ENCODE measurements around the gene ALDOC. TPM values are rescaled to one million over a fixed set of nuclear protein-coding genes. Genes with fewer than 3 reads are reported as not detected.
"Not testable (repeated sequence)": the region's sequence is repeated elsewhere in the genome, so short reads cannot be mapped to it uniquely, and the experiment has no call there.

Gene ALDOC
- total and polyA plus RNA-seq, 4 donors: 40.1 to 131 (median 94.8) TPM

DNA sequence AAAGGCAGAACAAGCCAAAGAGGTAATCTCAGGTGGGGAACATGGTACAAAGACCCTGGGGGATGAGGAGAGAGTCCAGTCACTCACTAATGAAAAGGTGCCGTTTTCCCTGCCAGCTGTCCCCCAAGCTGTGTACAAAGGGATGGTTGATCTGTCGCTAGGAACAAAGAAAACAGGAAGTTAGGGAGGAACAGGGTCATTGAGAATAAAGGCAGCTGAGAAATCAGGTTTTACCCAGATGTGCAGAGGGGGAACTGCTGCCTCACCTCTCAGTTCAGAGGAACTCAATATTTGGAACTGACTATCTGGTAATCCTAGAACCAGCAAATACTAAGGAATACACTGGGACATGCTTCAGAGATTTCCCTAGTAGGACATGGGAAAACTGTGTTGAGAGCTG, 35.8 kb upstream of the ALDOC start (continued):
- TF ChIP-seq, protein P1, sequence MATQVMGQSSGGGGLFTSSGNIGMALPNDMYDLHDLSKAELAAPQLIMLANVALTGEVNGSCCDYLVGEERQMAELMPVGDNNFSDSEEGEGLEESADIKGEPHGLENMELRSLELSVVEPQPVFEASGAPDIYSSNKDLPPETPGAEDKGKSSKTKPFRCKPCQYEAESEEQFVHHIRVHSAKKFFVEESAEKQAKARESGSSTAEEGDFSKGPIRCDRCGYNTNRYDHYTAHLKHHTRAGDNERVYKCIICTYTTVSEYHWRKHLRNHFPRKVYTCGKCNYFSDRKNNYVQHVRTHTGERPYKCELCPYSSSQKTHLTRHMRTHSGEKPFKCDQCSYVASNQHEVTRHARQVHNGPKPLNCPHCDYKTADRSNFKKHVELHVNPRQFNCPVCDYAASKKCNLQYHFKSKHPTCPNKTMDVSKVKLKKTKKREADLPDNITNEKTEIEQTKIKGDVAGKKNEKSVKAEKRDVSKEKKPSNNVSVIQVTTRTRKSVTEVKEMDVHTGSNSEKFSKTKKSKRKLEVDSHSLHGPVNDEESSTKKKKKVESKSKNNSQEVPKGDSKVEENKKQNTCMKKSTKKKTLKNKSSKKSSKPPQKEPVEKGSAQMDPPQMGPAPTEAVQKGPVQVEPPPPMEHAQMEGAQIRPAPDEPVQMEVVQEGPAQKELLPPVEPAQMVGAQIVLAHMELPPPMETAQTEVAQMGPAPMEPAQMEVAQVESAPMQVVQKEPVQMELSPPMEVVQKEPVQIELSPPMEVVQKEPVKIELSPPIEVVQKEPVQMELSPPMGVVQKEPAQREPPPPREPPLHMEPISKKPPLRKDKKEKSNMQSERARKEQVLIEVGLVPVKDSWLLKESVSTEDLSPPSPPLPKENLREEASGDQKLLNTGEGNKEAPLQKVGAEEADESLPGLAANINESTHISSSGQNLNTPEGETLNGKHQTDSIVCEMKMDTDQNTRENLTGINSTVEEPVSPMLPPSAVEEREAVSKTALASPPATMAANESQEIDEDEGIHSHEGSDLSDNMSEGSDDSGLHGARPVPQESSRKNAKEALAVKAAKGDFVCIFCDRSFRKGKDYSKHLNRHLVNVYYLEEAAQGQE (IDR thresholded peaks at IDR 0.05): no peak

DNA sequence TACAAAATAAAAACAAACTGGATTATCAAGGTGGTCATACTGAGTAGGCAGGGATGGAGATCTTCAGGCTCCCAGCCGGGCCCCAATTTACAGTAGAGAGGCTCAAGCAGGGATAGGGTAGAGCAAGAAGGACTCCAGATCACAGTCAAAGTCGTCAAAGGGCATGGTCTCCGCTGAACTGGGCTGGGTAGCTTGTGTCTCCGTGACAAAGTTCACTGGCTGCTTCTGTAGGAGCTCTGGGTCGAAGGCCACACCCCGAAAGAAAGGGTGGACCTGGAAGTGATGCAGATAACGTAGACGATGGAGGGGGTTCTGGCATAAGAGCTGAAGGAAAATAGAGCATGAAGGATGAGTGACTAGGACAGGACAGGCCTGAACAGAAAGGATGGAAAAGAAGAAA, 33.7 kb upstream of the ALDOC start:
- Histone ChIP-seq H3K4me1 (ENCODE audit: control insufficient read depth in 4 of 4, insufficient read depth in 4 of 4, low read length in 3 of 4) (no peaks in the 10 kb centered on the region), H3K9ac (ENCODE audit: low read depth in 1 of 2, low read length in 2 of 2) (no peak overlapping the region), H3K27ac (ENCODE audit: low read depth in 1 of 2, low read length in 2 of 2) (no peak overlapping the region), H3K27me3 (ENCODE audit: control insufficient read depth in 4 of 4, insufficient read depth in 4 of 4, low read length in 3 of 4) (no peaks in the 10 kb centered on the region), H3K9me3 (ENCODE audit: control insufficient read depth in 4 of 4, low read length in 3 of 4) (no peaks in the 10 kb centered on the region), H3K36me3 (ENCODE audit: control insufficient read depth in 4 of 4, insufficient read depth in 3 of 4, low read depth in 1 of 4, low read length in 3 of 4) (peaks cover 9 to 34% (median 16%) of the 10 kb centered on the region in 4 donors), H3K4me3 (ENCODE audit: low read depth in 1 of 3, low read length in 3 of 3) (no peak overlapping the region)
- WGBS: 73% methylated on average over 8 of the region's 8 CpGs
- no peak for TF ChIP-seq SP1 (IDR thresholded peaks at IDR 0.05)
- no peak for DNase-seq (ENCODE audit: low spot score)

- H3K9ac ChIP-seq (ENCODE audit: low read depth in 1 of 2, low read length in 2 of 2); H3K27ac ChIP-seq (ENCODE audit: low read depth in 1 of 2, low read length in 2 of 2); DNase-seq (ENCODE audit: low spot score); H3K4me1 ChIP-seq (ENCODE audit: control insufficient read depth in 4 of 4, insufficient read depth in 4 of 4, low read length in 3 of 4); H3K9me3 ChIP-seq (ENCODE audit: control insufficient read depth in 4 of 4, low read length in 3 of 4); H3K27me3 ChIP-seq (ENCODE audit: control insufficient read depth in 4 of 4, insufficient read depth in 4 of 4, low read length in 3 of 4); H3K4me3 ChIP-seq (ENCODE audit: low read depth in 1 of 3, low read length in 3 of 3); H3K36me3 ChIP-seq (ENCODE audit: control insufficient read depth in 4 of 4, insufficient read depth in 3 of 4, low read depth in 1 of 4, low read length in 3 of 4): not testable (repeated sequence)
- WGBS: 96% methylated on average over 31 of the region's 31 CpGs
Observed at GRCh38 chr17:28604031-28604430, 27.3 kb upstream of the ALDOC start.

- TF ChIP-seq, protein P2, sequence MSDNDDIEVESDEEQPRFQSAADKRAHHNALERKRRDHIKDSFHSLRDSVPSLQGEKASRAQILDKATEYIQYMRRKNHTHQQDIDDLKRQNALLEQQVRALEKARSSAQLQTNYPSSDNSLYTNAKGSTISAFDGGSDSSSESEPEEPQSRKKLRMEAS (IDR thresholded peaks at IDR 0.05): no peak
- TF ChIP-seq TAF1 (conservative IDR thresholded peaks at IDR 0.05) (peak; percentile 57), RAD21 (IDR thresholded peaks at IDR 0.05) (peak in 1 of 2 donors; percentile 4), YY1 (IDR thresholded peaks at IDR 0.05) (peak; percentile 27), JUND (IDR thresholded peaks at IDR 0.05) (no peak), SP1 (IDR thresholded peaks at IDR 0.05) (no peak), FOXA2 (IDR thresholded peaks at IDR 0.05) (no peak), HNF4A (conservative IDR thresholded peaks at IDR 0.05) (no peak), GABPA (IDR thresholded peaks at IDR 0.05 in 1 of 2, conservative IDR thresholded peaks at IDR 0.05 in 1 of 2) (peak in 1 of 2 donors; percentile 1)
- TF ChIP-seq, protein P3, sequence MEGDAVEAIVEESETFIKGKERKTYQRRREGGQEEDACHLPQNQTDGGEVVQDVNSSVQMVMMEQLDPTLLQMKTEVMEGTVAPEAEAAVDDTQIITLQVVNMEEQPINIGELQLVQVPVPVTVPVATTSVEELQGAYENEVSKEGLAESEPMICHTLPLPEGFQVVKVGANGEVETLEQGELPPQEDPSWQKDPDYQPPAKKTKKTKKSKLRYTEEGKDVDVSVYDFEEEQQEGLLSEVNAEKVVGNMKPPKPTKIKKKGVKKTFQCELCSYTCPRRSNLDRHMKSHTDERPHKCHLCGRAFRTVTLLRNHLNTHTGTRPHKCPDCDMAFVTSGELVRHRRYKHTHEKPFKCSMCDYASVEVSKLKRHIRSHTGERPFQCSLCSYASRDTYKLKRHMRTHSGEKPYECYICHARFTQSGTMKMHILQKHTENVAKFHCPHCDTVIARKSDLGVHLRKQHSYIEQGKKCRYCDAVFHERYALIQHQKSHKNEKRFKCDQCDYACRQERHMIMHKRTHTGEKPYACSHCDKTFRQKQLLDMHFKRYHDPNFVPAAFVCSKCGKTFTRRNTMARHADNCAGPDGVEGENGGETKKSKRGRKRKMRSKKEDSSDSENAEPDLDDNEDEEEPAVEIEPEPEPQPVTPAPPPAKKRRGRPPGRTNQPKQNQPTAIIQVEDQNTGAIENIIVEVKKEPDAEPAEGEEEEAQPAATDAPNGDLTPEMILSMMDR (IDR thresholded peaks at IDR 0.05; ENCODE audit: low read depth, low read length, missing input control): no peak
- TF ChIP-seq, protein P1 (IDR thresholded peaks at IDR 0.05): no peak
- 10% methylated on average over 40 of the region's 40 CpGs for WGBS
Observed at GRCh38 chr17:28599311-28600184, 22.9 kb upstream of the ALDOC start.

More at GRCh38 chr17:28599311-28600184, 22.9 kb upstream of the ALDOC start:
- peaks cover 6 to 25% (median 17%) of the 10 kb centered on the region in 4 donors for H3K4me1 ChIP-seq (ENCODE audit: control insufficient read depth in 4 of 4, insufficient read depth in 4 of 4, low read length in 3 of 4)
- peak overlapping the region; percentile 83 to 88 for H3K9ac ChIP-seq (ENCODE audit: low read depth in 1 of 2, low read length in 2 of 2)
- H3K36me3 ChIP-seq (ENCODE audit: control insufficient read depth in 4 of 4, insufficient read depth in 3 of 4, low read depth in 1 of 4, low read length in 3 of 4): no peaks in the 10 kb centered on the region
- peak; percentile 64 for DNase-seq (ENCODE audit: low spot score)
- H3K4me3 ChIP-seq (ENCODE audit: low read depth in 1 of 3, low read length in 3 of 3): peak overlapping the region; percentile 61 to 85 (median 76)
- H3K27me3 ChIP-seq (ENCODE audit: control insufficient read depth in 4 of 4, insufficient read depth in 4 of 4, low read length in 3 of 4): no peaks in the 10 kb centered on the region
- peak overlapping the region; percentile 94 to 97 for H3K27ac ChIP-seq (ENCODE audit: low read depth in 1 of 2, low read length in 2 of 2)
- no peaks in the 10 kb centered on the region for H3K9me3 ChIP-seq (ENCODE audit: control insufficient read depth in 4 of 4, low read length in 3 of 4)

Measured in liver (tissue), 9 donors.